Activated gamma-delta T cell (primary cell): ENCODE results near the gene IBSP.

Experiments
- DNase-seq: peaks from one replicate; lab custom pipeline; 2025; lab: John Stamatoyannopoulos, UW

The IBSP gene

DNA sequence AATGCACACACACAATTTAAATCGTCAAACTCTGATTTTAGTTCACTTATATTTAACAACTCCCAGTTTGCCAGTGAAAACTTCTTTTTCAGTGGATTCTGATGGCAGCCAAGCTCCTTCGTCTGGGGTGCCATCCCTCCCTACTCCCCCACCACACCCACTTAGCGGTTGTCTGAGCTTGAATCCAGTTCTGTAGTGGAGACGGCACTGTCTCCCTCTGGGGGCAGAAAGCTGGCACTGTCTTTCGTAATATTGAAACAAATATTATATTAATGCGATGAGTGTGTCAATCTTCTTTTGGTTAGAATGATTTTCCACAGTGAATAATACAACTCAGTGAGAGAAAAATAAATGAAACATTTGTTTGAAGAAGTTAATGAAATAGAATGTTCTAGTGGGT lies 38.9 kb downstream of the IBSP start:
- no peak for DNase-seq

DNA sequence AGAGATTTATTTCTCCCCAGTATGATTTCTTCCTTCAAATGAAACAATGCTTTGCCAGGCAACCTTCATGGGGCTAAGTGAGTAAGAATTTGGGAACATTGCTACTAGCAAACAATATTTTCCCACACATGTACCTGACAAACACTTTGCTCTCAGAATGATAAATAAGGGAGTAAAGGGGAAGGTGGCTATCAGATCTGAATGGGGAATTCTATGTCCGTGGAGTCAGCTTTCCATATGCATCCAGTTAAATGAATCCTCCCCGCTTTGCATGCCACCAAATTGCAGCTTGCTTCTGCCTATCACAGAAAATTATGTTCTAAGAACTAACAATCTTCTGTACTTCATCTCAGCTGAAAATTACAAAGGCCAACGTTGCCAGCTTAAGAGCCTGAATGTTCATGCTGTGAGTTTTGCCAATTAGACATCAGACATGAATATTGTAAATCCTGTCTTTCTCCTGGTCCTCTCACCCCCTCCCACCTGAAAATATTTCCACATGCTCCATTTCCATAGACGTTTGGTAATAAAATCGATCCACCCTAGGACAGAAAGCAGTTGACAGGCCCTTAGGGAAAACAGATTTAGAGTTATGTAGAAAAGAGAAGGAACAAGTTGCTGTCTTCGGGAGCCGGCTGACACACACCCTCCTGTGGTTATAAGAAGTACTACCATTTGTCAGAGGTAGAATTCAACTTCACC lies 39.7 kb downstream of the IBSP start:
- DNase-seq, result no peak

DNA sequence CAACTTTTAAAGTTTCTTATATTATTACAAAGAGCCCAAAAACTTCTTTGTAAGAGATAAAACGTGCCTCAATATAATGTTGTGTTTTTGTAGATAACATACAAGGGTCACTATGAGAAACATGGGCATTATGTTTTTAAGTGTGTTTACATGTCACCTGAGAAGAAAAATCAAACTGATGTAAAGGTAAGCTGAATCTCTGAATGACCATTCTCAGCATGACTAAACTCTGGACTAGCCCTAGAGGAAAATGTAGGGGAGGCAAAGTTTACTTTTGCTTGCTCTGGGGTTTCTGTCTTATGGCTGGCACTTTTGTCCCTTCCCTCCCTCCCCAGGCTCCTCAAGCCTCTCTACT lies 40.2 kb downstream of the IBSP start:
- DNase-seq, result no peak

DNA sequence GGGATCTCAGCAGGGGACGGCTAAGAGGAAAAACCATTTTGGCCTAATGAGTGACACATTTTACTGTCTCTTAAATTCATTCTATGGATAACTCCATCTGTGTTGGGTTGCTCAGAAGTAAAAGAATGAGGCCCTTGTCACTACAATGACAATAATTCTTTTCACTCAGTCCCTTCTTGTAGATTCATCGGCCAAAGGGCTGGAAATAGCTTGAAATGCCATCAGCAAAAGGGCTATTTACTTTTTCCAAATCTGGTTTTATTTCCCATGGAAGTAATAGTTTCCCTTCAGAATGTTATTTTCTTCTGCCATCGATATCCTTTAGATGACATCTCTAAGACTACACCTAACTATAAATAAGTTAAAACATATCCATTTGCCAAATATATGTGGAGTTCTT lies 40.8 kb downstream of the IBSP start:
- no peak for DNase-seq

DNA sequence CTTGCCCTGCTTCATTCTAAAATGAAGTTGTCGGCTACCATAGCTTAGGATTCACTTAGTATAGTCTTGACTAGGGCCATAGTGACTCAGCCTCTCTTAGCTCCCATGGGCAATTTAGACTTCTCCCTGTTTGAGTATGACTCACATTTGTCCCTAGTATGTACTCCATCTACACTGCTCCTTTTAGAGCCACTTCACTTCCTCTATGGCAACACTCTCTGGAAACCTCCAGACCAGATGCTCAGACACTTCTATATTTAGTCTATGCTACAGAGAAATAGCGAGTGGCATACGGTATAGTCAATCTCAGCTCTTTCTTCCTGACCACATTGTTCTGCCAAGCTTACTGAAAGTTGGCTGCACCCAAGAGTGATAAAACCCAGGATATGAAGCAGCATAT lies 44.6 kb downstream of the IBSP start:
- no peak for DNase-seq

DNA sequence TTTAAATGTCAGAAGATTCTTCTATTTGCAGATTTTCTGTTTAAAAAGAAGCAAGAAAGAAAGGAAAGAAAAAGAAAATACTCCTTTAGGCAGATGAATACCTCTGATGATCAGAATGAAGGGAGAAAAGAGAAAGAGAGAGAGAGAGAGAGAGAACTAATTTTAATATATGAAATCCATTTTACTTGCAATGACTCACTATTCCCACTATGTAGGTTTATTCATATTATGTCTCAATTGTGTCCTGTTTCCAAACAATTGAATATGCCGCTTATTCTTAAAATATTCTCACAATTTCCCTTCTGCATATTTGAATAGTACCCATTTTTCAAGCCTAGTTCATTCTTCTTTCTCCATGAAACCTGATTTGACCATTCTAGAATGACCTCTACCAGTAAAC lies 45.1 kb downstream of the IBSP start:
- no peak for DNase-seq

DNA sequence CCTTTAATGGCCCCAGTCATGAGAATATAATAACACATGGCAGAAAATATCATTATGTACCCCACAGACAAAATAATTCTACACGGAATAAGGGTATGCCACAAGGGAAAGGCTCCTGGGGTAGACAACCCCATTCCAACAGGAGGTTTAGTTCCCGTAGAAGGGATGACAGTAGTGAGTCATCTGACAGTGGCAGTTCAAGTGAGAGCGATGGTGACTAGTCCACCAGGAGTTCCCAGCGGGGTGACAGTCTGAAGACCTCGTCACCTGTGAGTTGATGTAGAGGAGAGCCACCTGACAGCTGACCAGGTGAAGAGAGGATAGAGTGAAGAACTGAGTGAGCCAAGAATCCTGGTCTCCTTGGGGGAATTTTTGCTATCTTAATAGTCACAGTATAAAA lies 46.9 kb downstream of the IBSP start:
- no peak for DNase-seq

DNA sequence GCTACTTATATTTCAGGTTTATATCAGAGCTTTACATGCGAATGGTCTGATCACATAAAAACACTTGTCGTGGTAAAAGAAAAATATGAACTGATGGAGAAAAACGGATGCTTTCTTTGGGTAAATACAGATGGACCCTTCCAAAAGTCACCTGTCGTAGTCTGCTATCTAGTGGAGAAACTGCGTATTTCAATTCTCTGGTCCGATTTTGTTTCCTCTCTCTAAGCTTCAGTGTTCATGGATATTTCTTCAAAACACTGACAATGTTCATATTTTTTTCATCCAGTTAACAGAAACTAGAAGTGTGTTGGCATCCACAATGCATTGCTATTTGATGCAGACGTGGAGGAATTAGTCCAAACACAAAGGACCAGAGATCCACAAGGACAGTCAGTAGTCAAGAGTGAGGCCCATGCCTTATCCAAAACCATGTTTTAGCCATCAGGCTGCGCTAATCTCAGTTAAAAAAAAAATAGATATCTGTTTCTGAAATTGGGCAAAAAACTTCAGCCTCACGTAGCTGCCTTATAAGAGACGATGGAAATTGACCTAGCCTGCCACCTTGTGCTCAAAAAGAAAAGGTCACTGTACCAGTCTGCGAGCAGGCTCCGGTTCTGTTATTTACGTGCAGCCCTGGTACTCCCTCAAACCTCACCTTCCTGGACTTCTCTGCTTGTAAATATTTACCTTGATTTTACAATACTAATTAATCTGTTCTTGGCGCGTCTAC lies 49.4 kb downstream of the IBSP start:
- DNase-seq, result no peak

DNA sequence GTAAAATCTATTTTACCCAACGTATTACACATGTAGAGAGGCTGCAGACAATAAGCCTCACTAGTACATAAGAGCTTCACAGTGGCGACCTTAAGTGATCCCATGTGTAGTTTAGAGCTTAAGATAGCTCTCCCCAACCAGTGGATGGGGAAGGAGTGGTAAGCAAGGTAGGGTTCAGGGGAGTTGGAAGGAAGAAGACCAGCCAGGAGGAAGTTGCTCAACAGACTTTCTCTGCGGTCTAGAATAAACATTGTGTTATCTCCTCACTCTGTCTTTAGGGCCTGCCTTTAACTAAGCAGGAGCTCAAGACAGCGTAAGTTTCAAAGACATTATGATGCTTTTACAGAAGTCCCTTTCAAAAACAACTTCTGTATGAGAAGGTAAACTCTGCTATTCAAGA lies 50.3 kb downstream of the IBSP start:
- no peak for DNase-seq

DNA sequence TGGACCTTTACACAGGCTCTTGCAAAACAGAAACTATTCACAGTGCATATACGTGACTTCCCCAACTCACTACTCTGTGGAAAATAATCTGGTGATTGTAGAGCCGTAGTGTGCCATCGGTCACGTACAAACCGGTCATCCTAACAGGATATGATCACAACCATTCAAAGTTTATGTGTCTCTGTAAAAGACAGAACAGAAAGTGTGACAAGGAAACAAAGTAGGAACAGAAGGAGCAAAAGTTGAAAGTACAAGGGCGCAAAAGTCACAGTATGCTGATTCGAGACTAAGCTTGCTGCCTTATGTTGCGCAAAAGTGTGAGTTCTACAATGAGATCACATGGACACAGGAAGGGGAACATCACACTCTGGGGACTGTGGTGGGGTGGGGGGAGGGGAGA lies 52.0 kb downstream of the IBSP start:
- no peak for DNase-seq

DNA sequence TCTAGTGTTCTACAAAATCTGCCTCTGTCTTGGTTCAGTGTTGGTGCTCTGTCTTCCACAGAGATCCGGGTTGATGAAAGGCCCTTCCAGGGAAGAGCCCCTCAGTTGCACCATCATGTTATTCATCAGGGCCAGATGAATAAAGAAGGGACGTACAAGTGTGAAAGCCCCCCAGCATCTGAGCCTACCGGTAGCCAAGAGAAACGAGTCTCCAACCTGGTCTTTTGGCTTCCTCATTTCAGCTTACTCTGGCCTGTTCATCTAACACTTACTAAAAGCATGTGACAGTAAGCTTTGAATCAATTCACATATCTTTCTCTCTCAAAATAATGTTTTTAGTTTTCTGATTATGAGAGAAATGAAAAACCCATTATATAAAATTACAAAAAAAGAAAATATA lies 52.6 kb downstream of the IBSP start:
- DNase-seq, result no peak

DNA sequence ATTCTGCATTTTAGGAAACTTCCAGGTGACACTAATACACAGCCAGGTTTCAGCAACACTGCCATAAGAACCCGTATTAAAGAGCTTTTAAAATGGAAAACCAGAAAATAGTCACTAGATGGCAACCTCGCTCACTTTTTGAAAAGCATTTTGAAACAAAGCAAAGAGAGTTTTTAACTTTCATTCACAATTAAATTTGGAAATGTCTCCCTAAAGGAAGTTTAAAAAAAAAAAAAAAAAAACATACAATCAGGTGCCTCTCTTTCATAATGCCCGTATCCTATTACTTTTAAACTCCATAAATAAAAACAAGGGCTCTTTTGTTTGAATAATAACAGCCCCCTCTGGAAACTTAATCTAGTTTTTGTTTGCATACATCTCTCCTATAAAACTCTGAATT lies 53.8 kb downstream of the IBSP start:
- no peak for DNase-seq

DNA sequence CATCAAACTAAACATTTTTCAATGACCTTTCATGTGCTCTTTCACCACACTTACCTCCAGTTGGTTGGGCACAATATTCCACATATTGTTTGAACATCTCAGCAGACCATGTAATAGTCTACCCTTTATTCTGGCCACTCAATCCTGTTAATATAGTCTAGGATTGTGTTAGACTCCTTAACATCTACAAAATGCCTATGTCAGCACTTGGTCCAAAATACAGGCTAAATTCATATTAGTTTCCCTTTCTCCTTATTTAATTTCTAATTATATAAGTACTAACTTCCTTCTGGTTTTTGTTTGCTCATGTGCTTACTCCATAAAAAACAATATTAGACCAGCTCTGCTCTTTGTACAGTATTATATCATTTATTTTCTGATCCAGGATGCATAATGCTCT lies 54.5 kb downstream of the IBSP start:
- DNase-seq, result no peak

DNA sequence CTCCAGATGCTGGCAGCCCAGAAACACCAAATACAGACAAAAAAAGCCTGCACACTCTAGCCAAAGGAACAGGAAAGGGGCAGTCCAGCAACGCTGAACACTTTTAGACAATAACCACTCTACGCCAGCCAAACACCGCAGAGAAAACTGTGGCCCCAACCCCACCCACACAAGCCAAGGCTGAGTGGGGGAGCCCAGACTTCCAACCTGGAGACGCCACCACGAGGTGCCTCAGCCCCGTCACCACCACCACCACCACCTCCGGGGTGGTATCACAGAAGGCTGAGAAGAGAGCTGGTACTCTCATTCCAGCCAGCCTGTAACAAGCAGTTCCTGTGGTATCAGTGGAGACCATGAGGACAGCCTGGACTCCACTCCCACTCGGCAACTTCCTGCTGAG lies 56.2 kb downstream of the IBSP start:
- no peak for DNase-seq

DNA sequence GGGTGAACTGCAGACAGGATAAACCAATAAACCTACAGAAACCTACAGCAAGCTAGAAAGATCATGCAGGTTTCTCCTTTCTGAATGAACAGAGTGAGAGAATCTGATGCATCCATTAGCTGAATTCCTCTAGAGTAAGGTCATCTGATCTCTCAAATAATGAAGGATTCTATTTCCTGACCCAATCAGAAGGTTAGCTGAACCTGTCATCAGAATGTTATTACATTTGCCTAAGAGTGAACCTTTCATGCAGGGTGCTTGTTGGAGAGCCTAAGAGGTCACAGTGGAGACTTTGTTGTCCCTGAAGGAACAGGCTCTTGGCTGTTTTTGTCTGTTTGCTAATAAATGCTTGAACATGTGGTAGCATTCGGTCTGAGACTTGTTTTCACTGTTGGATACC lies 57.5 kb downstream of the IBSP start:
- no peak for DNase-seq

DNA sequence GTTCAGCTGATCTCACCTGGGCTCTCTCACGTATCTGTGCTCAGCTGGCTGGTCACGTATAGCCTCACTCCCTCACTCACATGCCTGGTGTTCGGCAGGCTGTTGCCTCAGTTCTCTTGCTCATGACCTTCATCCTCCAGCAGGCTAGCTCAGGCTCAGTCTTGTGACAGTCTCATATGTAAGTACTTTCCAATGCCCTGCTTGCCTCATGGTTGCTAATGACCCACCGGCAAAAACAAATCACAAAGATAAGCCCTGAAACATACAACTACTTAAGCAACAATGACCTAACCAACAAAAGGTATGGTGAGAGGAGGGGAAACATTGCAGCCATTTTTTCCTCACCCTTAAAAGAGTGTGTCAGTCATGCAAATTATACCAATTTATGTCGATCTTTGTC lies 58.4 kb downstream of the IBSP start:
- no peak for DNase-seq
